ENCODE data around the gene IL18BP. TPM values are rescaled to one million over a fixed set of nuclear protein-coding genes. Genes with fewer than 3 reads are reported as not detected.

IL18BP gene
- total RNA-seq, 2 experiments from 2014 or later = 12.4 to 14.0 TPM

GRCh38 chr11:72023335-72023734, 24.6 kb downstream of the IL18BP start:
- Mint-ChIP-seq H3K4me3 (no peak overlapping the region), H3K36me3 (ENCODE audit: low read depth) (peaks cover 73% of the 10 kb centered on the region), H3K9me3 (no peaks in the 10 kb centered on the region), H3K27me3 (no peaks in the 10 kb centered on the region), H3K27ac (no peak overlapping the region), H3K4me1 (peaks cover 17% of the 10 kb centered on the region)
- POLR2A ChIA-PET = interaction anchor here (1.1 kb wide), 1 partner anchor 10 kb away, joined by 3 read pairs; no protein-coding TSS in a partner anchor
- no peak for DNase-seq
- CTCF ChIA-PET = interaction anchor here (2.2 to 10.4 kb wide), 3 partner anchors 41 to 121 kb away, joined by 10 to 104 read pairs (median 74); no protein-coding TSS in a partner anchor

DNA sequence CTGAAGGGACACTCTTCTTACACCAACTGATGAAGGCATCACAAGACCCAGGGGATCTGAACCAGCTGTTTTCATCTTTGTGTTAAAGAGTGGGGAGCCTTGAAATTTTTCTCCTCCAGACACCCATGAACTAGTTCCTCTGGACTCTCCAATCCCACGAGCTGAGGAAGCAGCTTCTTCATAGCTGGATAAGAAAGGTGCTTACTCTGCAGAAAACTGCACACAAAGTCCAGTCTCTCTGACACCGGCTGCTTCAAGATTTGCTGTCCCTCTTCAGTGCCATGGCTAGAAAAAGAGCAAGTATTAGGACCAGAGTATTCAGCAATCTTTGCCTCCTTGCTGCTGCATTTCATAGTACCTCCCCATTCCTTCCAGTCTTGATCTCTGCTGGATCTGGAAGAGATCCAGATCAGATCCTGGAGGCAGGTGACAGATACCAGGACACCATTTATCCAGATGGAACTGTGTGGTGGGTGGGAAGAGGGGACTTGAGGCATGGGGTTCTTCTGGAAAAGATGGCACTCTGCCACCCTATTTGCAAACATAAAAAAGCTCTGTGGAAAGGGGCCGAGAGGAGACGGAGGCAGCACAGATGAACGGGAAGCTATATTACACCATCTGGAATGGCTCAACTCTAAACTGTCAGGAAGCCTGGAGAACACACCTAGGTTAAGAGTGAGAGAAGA, 25.5 kb downstream of the IL18BP start:
- DNase-seq = no peak
- POLR2A ChIA-PET = interaction anchor here (1.1 to 2.4 kb wide), 4 partner anchors 11 to 78 kb away, joined by 3 to 8 read pairs (median 6); no protein-coding TSS in a partner anchor
- H3K27ac Mint-ChIP-seq = no peak overlapping the region
- no peaks in the 10 kb centered on the region for H3K9me3 Mint-ChIP-seq
- no peak overlapping the region for H3K4me3 Mint-ChIP-seq
- CTCF ChIA-PET = interaction anchor here (0.6 to 10.4 kb wide), 25 partner anchors 10 to 407 kb away, joined by 3 to 104 read pairs (median 10); partner anchors contain the start of genes IL18BP and XNDC1N
- H3K36me3 Mint-ChIP-seq (ENCODE audit: low read depth) = peaks cover 71% of the 10 kb centered on the region
- peaks cover 17% of the 10 kb centered on the region for H3K4me1 Mint-ChIP-seq
- no peaks in the 10 kb centered on the region for H3K27me3 Mint-ChIP-seq

DNA sequence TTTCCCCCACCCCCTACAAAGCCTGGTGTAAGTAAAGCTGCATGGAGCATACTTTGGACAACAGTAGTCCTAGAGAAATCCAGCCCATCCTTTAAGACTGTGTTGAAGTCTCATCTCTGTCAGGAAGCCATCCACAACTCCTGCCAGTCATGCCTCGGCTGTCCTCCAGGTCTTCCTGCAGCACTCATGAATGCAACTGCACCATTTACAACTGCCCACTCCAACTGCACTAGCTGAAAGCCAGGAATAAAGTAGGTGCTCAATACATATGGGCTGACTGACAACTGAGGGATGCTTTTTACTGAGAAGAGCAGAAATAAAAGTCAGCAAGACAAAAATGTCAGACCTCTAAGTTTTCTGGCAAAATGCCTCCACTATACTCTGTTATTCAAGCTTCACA, 27.4 kb downstream of the IL18BP start:
- CTCF ChIA-PET = interaction anchor here (0.5 to 10.4 kb wide), 13 partner anchors 12 to 212 kb away, joined by 3 to 104 read pairs (median 15); partner anchors contain the start of gene ANAPC15
- H3K4me3 Mint-ChIP-seq = no peak overlapping the region
- DNase-seq = no peak
- H3K27me3 Mint-ChIP-seq = no peaks in the 10 kb centered on the region
- H3K36me3 Mint-ChIP-seq (ENCODE audit: low read depth) = peaks cover 60% of the 10 kb centered on the region
- H3K9me3 Mint-ChIP-seq = no peaks in the 10 kb centered on the region
- H3K4me1 Mint-ChIP-seq = peaks cover 20% of the 10 kb centered on the region
- peak overlapping the region; percentile 30 for H3K27ac Mint-ChIP-seq
- POLR2A ChIA-PET = interaction anchor here (1.2 to 2.4 kb wide), 5 partner anchors 10 to 97 kb away, joined by 3 to 9 read pairs (median 6); partner anchors contain the start of genes RNF121 and XNDC1N

GRCh38 chr11:72030472-72031045, 31.9 kb downstream of the IL18BP start:
- Mint-ChIP-seq H3K9me3 (no peaks in the 10 kb centered on the region), H3K4me3 (no peak overlapping the region), H3K27me3 (no peaks in the 10 kb centered on the region), H3K36me3 (ENCODE audit: low read depth) (peaks cover 42% of the 10 kb centered on the region), H3K4me1 (peaks cover 13% of the 10 kb centered on the region), H3K27ac (no peak overlapping the region)
- DNase-seq = no peak
- ChIA-PET POLR2A (interaction anchor here (4.0 kb wide), 1 partner anchor 9 kb away, joined by 17 read pairs; no protein-coding TSS in a partner anchor), CTCF (interaction anchor here (1.1 to 10.4 kb wide), 5 partner anchors 9 to 153 kb away, joined by 3 to 104 read pairs (median 10); no protein-coding TSS in a partner anchor)

DNA sequence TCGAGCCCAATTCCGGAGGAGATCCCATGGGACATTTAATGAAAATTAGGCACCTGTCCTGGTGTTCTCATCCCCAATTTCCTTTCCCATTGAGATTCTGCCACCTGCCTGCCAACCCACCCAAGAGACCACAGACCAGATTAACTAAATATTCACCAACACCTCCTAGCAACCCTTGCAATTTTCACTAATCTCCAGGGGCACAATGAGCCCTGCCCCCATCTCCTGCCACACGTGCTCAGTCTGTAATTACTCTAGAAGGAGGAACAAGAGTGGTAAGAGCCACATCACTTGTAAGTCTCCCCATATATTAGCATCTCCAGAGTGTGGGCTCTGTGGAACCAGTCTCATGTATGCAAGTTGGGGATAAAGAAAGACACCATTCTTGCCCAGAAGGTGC, 38.0 kb downstream of the IL18BP start:
- no peak overlapping the region for H3K27ac Mint-ChIP-seq
- no peaks in the 10 kb centered on the region for H3K9me3 Mint-ChIP-seq
- DNase-seq = no peak
- H3K36me3 Mint-ChIP-seq (ENCODE audit: low read depth) = peaks cover 31% of the 10 kb centered on the region
- no peak overlapping the region for H3K4me3 Mint-ChIP-seq
- POLR2A ChIA-PET = interaction anchor here (0.8 kb wide), 1 partner anchor 11 kb away, joined by 3 read pairs; no protein-coding TSS in a partner anchor
- H3K27me3 Mint-ChIP-seq = no peaks in the 10 kb centered on the region
- peaks cover 9% of the 10 kb centered on the region for H3K4me1 Mint-ChIP-seq
- CTCF ChIA-PET = interaction anchor here (1.4 kb wide), 1 partner anchor 54 kb away, joined by 3 read pairs; no protein-coding TSS in a partner anchor

DNA sequence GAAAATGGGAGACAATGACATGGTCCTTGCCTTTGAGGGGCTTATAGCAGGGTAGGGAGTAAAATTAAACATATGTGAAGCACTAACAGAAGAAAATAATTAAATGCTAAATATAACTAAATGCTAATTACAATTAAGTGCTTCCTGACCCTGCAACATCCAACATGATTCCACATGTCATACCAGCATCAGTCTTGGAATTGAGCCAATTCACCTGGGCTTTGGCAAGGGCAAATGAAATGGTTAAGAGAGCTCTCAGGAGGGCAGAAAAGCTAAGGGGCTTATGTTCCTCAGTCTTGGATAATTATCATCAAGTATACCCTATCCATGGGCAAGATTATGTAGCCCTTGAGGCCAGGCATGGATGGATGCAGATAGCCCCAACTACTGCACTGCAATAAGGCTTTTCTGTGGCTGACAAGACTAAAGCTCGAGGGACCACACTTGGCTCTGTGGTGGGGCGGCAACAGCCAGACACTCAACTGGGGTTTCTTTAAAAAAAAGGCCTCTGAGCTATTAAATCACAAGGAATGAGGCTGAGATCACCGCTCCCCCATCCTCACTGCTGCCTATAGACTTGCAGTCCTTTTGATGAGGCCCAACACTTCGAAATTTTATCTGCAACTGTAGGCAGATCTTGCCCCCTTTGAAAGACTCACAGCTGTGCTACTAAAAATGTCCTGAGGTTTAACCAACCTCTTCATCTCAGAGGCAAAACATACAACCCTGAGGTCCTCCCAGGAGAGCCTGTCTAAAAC, 39.0 kb downstream of the IL18BP start:
- Mint-ChIP-seq H3K27ac (peak overlapping the region; percentile 8), H3K4me1 (peaks cover 9% of the 10 kb centered on the region), H3K36me3 (ENCODE audit: low read depth) (peaks cover 34% of the 10 kb centered on the region), H3K9me3 (no peaks in the 10 kb centered on the region), H3K4me3 (no peak overlapping the region), H3K27me3 (no peaks in the 10 kb centered on the region)
- POLR2A ChIA-PET = interaction anchor here (3.8 to 4.2 kb wide), 2 partner anchors 41 to 74 kb away, joined by 32 to 33 read pairs; partner anchors contain the start of gene ANAPC15
- no peak for DNase-seq
- CTCF ChIA-PET = interaction anchor here (1.1 to 4.2 kb wide), 4 partner anchors 12 to 393 kb away, joined by 3 to 38 read pairs (median 7); no protein-coding TSS in a partner anchor

- no peak for DNase-seq
- Mint-ChIP-seq H3K4me1 (peaks cover 9% of the 10 kb centered on the region), H3K27me3 (no peaks in the 10 kb centered on the region), H3K9me3 (no peaks in the 10 kb centered on the region), H3K36me3 (ENCODE audit: low read depth) (peaks cover 28% of the 10 kb centered on the region), H3K27ac (no peak overlapping the region), H3K4me3 (no peak overlapping the region)
- ChIA-PET CTCF (interaction anchor here (1.1 to 4.2 kb wide), 6 partner anchors 13 to 392 kb away, joined by 3 to 38 read pairs (median 6); no protein-coding TSS in a partner anchor), POLR2A (interaction anchor here (0.7 to 4.2 kb wide), 11 partner anchors 9 to 110 kb away, joined by 3 to 33 read pairs (median 12); partner anchors contain the start of genes ANAPC15, RNF121 and XNDC1N)
Measured at GRCh38 chr11:72038491-72038890, 39.8 kb downstream of the IL18BP start.

DNA sequence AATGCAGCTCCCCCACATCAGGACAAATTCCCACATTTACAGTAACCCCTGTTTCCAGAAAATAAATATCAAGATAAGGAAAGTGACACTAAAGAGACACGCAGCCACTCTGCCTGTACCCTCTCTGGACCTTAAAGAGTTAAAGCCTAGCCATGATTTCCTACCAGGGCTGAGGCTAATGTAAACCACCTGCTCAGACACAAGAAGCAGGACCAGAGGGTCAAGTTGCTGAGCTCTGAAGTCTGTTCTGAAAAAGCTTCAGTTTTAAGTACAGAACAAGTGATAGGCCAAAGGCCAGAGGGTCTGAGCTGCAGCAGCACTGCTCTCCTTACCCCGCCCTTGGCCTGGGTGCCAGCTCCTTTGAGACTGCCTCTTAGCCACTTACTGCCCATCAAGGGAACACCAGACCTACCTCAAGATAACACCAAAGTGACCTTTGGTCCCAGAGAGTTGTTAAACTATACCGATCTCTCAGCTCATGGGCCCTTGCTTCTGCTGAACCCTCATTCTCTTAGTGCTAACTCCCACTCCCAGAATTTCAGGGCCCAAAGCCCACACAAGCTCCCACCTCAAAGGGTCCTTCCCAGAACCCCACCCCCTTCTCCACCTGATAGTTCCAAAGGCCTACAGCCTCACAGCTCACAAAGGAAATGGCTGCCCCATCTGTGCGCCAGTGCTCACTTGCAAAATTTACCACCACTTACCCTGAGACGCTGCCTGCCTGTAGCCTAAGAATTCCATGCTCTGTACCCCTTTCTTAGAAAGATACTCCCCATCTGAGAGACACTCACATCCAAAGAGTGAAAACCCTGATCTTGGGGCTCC, 40.5 kb downstream of the IL18BP start:
- Mint-ChIP-seq H3K27me3 (no peaks in the 10 kb centered on the region), H3K36me3 (ENCODE audit: low read depth) (peaks cover 25% of the 10 kb centered on the region), H3K4me3 (no peak overlapping the region), H3K4me1 (peaks cover 9% of the 10 kb centered on the region), H3K9me3 (no peaks in the 10 kb centered on the region), H3K27ac (no peak overlapping the region)
- CTCF ChIA-PET = interaction anchor here (0.6 to 4.2 kb wide), 11 partner anchors 8 to 433 kb away, joined by 3 to 38 read pairs (median 6); no protein-coding TSS in a partner anchor
- no peak for DNase-seq
- POLR2A ChIA-PET = interaction anchor here (0.7 to 4.2 kb wide), 13 partner anchors 10 to 111 kb away, joined by 3 to 33 read pairs (median 10); partner anchors contain the start of genes ANAPC15, RNF121 and XNDC1N

- ChIA-PET POLR2A (interaction anchor here (0.7 to 4.2 kb wide), 21 partner anchors 8 to 587 kb away, joined by 3 to 33 read pairs (median 4); partner anchors contain the start of genes ANAPC15, IL18BP, INPPL1 and NADSYN1), CTCF (interaction anchor here (0.7 to 4.2 kb wide), 16 partner anchors 8 to 183 kb away, joined by 3 to 38 read pairs (median 4); no protein-coding TSS in a partner anchor)
- Mint-ChIP-seq H3K4me1 (peaks cover 10% of the 10 kb centered on the region), H3K27me3 (no peaks in the 10 kb centered on the region), H3K9me3 (no peaks in the 10 kb centered on the region), H3K27ac (no peak overlapping the region), H3K4me3 (no peak overlapping the region), H3K36me3 (ENCODE audit: low read depth) (peaks cover 25% of the 10 kb centered on the region)
- DNase-seq = no peak
Measured at GRCh38 chr11:72039856-72040401, 41.2 kb downstream of the IL18BP start.

GRCh38 chr11:72040491-72041363, 42.0 kb downstream of the IL18BP start:
- Mint-ChIP-seq H3K4me3 (no peak overlapping the region), H3K27me3 (no peaks in the 10 kb centered on the region), H3K9me3 (no peaks in the 10 kb centered on the region), H3K27ac (no peak overlapping the region), H3K36me3 (ENCODE audit: low read depth) (peaks cover 21% of the 10 kb centered on the region), H3K4me1 (peaks cover 10% of the 10 kb centered on the region)
- POLR2A ChIA-PET = interaction anchor here (0.6 to 4.2 kb wide), 20 partner anchors 9 to 588 kb away, joined by 3 to 33 read pairs (median 4); partner anchors contain the start of genes ANAPC15, IL18BP, INPPL1 and NADSYN1
- DNase-seq = peak; percentile 70
- CTCF ChIA-PET = interaction anchor here (0.7 to 4.2 kb wide), 11 partner anchors 8 to 182 kb away, joined by 3 to 38 read pairs (median 4); no protein-coding TSS in a partner anchor
